Erythroblast (primary cell): ENCODE measurements around the gene GP1BA.

Experiments
- GATA1 ChIP-seq: IDR thresholded peaks from 2 replicates; pipeline ENCODE4 v1.6.1; 2011; ENCODE audit warnings: low read depth, mild to moderate bottlenecking, control low read depth, low read length, moderate library complexity
- POLR2A ChIP-seq: IDR thresholded peaks from 2 replicates; pipeline ENCODE4 v1.6.1; 2011; ENCODE audit warnings: mild to moderate bottlenecking, low read length

DNA sequence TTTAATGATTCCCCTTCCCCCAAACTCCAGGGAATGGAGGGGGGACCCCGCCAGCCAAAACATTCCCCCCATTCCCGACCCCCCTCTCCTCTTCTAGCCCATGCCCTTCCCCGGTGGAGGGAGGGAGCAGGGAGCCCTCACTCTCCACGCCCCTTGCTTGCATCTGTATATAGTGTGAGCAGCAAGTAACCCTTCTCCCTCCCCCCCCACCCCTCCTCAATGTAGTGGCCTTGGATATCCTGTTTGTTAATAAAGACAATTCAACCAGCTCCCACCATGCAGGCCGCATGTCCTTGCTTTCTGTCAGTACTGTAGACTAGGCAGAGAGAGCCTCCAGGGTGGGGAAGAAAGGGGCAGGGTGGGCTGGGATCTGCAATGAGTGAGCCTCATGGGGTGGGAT is 34.3 kb upstream of the GP1BA start:
- TF ChIP-seq POLR2A (no peak), GATA1 (no peak)
